Measurements from ENCODE around the gene CCDC91.
"Not testable (repeated sequence)": the region's sequence is repeated elsewhere in the genome, so short reads cannot be mapped to it uniquely, and the experiment has no call there.

Gene CCDC91

GRCh38 chr12:28330232-28330631 lies 140.0 kb downstream of the CCDC91 start:
- not testable (repeated sequence) for H3K4me3 ChIP-seq (ENCODE audit: low read depth in 1 of 2, low read length in 2 of 2); H3K27ac ChIP-seq (ENCODE audit: low read length); H3K4me1 ChIP-seq (ENCODE audit: control insufficient read depth in 1 of 2, insufficient read depth in 2 of 2, low read length in 2 of 2); H3K36me3 ChIP-seq (ENCODE audit: control insufficient read depth in 1 of 2, insufficient read depth in 2 of 2, low read length in 2 of 2); H3K9me3 ChIP-seq (ENCODE audit: control insufficient read depth in 1 of 2, low read length in 2 of 2); H3K27me3 ChIP-seq (ENCODE audit: low read depth, low read length)

GRCh38 chr12:28331130-28331529 lies 140.9 kb downstream of the CCDC91 start:
- H3K4me1 ChIP-seq (ENCODE audit: control insufficient read depth in 1 of 2, insufficient read depth in 2 of 2, low read length in 2 of 2) = no peaks in the 10 kb centered on the region
- no peak overlapping the region for H3K4me3 ChIP-seq (ENCODE audit: low read depth in 1 of 2, low read length in 2 of 2)
- H3K36me3 ChIP-seq (ENCODE audit: control insufficient read depth in 1 of 2, insufficient read depth in 2 of 2, low read length in 2 of 2) = no peaks in the 10 kb centered on the region
- no peak overlapping the region for H3K27ac ChIP-seq (ENCODE audit: low read length)
- H3K9me3 ChIP-seq (ENCODE audit: control insufficient read depth in 1 of 2, low read length in 2 of 2) = peaks cover 0 to 2% of the 10 kb centered on the region in 2 donors
- H3K27me3 ChIP-seq (ENCODE audit: low read depth, low read length) = no peaks in the 10 kb centered on the region

GRCh38 chr12:28340261-28341045 lies 150.2 kb downstream of the CCDC91 start:
- H3K9me3 ChIP-seq (ENCODE audit: control insufficient read depth in 1 of 2, low read length in 2 of 2) = no peaks in the 10 kb centered on the region
- no peaks in the 10 kb centered on the region for H3K4me1 ChIP-seq (ENCODE audit: control insufficient read depth in 1 of 2, insufficient read depth in 2 of 2, low read length in 2 of 2)
- no peak overlapping the region for H3K27ac ChIP-seq (ENCODE audit: low read length)
- no peaks in the 10 kb centered on the region for H3K27me3 ChIP-seq (ENCODE audit: low read depth, low read length)
- no peaks in the 10 kb centered on the region for H3K36me3 ChIP-seq (ENCODE audit: control insufficient read depth in 1 of 2, insufficient read depth in 2 of 2, low read length in 2 of 2)
- H3K4me3 ChIP-seq (ENCODE audit: low read depth in 1 of 2, low read length in 2 of 2) = no peak overlapping the region

GRCh38 chr12:28343713-28344112 lies 153.5 kb downstream of the CCDC91 start:
- H3K4me3 ChIP-seq (ENCODE audit: low read depth in 1 of 2, low read length in 2 of 2) = no peak overlapping the region
- no peaks in the 10 kb centered on the region for H3K9me3 ChIP-seq (ENCODE audit: control insufficient read depth in 1 of 2, low read length in 2 of 2)
- no peaks in the 10 kb centered on the region for H3K4me1 ChIP-seq (ENCODE audit: control insufficient read depth in 1 of 2, insufficient read depth in 2 of 2, low read length in 2 of 2)
- H3K36me3 ChIP-seq (ENCODE audit: control insufficient read depth in 1 of 2, insufficient read depth in 2 of 2, low read length in 2 of 2) = no peaks in the 10 kb centered on the region
- H3K27ac ChIP-seq (ENCODE audit: low read length) = no peak overlapping the region
- H3K27me3 ChIP-seq (ENCODE audit: low read depth, low read length) = no peaks in the 10 kb centered on the region

GRCh38 chr12:28346567-28346966 lies 156.3 kb downstream of the CCDC91 start:
- Histone ChIP-seq H3K36me3 (ENCODE audit: control insufficient read depth in 1 of 2, insufficient read depth in 2 of 2, low read length in 2 of 2) (peaks cover 0 to under 1% of the 10 kb centered on the region in 2 donors), H3K27ac (ENCODE audit: low read length) (no peak overlapping the region), H3K4me3 (ENCODE audit: low read depth in 1 of 2, low read length in 2 of 2) (no peak overlapping the region), H3K4me1 (ENCODE audit: control insufficient read depth in 1 of 2, insufficient read depth in 2 of 2, low read length in 2 of 2) (no peaks in the 10 kb centered on the region), H3K27me3 (ENCODE audit: low read depth, low read length) (no peaks in the 10 kb centered on the region), H3K9me3 (ENCODE audit: control insufficient read depth in 1 of 2, low read length in 2 of 2) (no peaks in the 10 kb centered on the region)

- H3K36me3 ChIP-seq (ENCODE audit: control insufficient read depth in 1 of 2, insufficient read depth in 2 of 2, low read length in 2 of 2) = peaks cover 0 to 22% of the 10 kb centered on the region in 2 donors
- H3K4me3 ChIP-seq (ENCODE audit: low read depth in 1 of 2, low read length in 2 of 2) = no peak overlapping the region
- no peak overlapping the region for H3K27ac ChIP-seq (ENCODE audit: low read length)
- H3K27me3 ChIP-seq (ENCODE audit: low read depth, low read length) = no peaks in the 10 kb centered on the region
- peaks cover 0 to 4% of the 10 kb centered on the region in 2 donors for H3K9me3 ChIP-seq (ENCODE audit: control insufficient read depth in 1 of 2, low read length in 2 of 2)
- no peaks in the 10 kb centered on the region for H3K4me1 ChIP-seq (ENCODE audit: control insufficient read depth in 1 of 2, insufficient read depth in 2 of 2, low read length in 2 of 2)
These were observed 158.9 kb downstream of the CCDC91 start for GRCh38 chr12:28349196-28349595.

- no peaks in the 10 kb centered on the region for H3K4me1 ChIP-seq (ENCODE audit: control insufficient read depth in 1 of 2, insufficient read depth in 2 of 2, low read length in 2 of 2)
- peaks cover 0 to 22% of the 10 kb centered on the region in 2 donors for H3K36me3 ChIP-seq (ENCODE audit: control insufficient read depth in 1 of 2, insufficient read depth in 2 of 2, low read length in 2 of 2)
- H3K4me3 ChIP-seq (ENCODE audit: low read depth in 1 of 2, low read length in 2 of 2) = no peak overlapping the region
- no peaks in the 10 kb centered on the region for H3K27me3 ChIP-seq (ENCODE audit: low read depth, low read length)
- H3K27ac ChIP-seq (ENCODE audit: low read length) = no peak overlapping the region
- peaks cover 0 to 4% of the 10 kb centered on the region in 2 donors for H3K9me3 ChIP-seq (ENCODE audit: control insufficient read depth in 1 of 2, low read length in 2 of 2)
These were observed 160.2 kb downstream of the CCDC91 start for GRCh38 chr12:28350502-28350901.

- Histone ChIP-seq H3K27ac (ENCODE audit: low read length) (no peak overlapping the region), H3K9me3 (ENCODE audit: control insufficient read depth in 1 of 2, low read length in 2 of 2) (peaks cover 0 to 4% of the 10 kb centered on the region in 2 donors), H3K4me1 (ENCODE audit: control insufficient read depth in 1 of 2, insufficient read depth in 2 of 2, low read length in 2 of 2) (no peaks in the 10 kb centered on the region), H3K27me3 (ENCODE audit: low read depth, low read length) (no peaks in the 10 kb centered on the region), H3K36me3 (ENCODE audit: control insufficient read depth in 1 of 2, insufficient read depth in 2 of 2, low read length in 2 of 2) (peaks cover 0 to 22% of the 10 kb centered on the region in 2 donors), H3K4me3 (ENCODE audit: low read depth in 1 of 2, low read length in 2 of 2) (no peak overlapping the region)
These were observed 161.2 kb downstream of the CCDC91 start for GRCh38 chr12:28351414-28351813.

- Histone ChIP-seq H3K4me1 (ENCODE audit: control insufficient read depth in 1 of 2, insufficient read depth in 2 of 2, low read length in 2 of 2) (no peaks in the 10 kb centered on the region), H3K27me3 (ENCODE audit: low read depth, low read length) (no peaks in the 10 kb centered on the region), H3K27ac (ENCODE audit: low read length) (no peak overlapping the region), H3K9me3 (ENCODE audit: control insufficient read depth in 1 of 2, low read length in 2 of 2) (peaks cover 0 to 4% of the 10 kb centered on the region in 2 donors), H3K36me3 (ENCODE audit: control insufficient read depth in 1 of 2, insufficient read depth in 2 of 2, low read length in 2 of 2) (peaks cover 0 to 22% of the 10 kb centered on the region in 2 donors), H3K4me3 (ENCODE audit: low read depth in 1 of 2, low read length in 2 of 2) (no peak overlapping the region)
These were observed 164.9 kb downstream of the CCDC91 start for GRCh38 chr12:28355161-28355560.

- Histone ChIP-seq H3K27ac (ENCODE audit: low read length) (no peak overlapping the region), H3K4me3 (ENCODE audit: low read depth in 1 of 2, low read length in 2 of 2) (no peak overlapping the region), H3K9me3 (ENCODE audit: control insufficient read depth in 1 of 2, low read length in 2 of 2) (no peaks in the 10 kb centered on the region), H3K36me3 (ENCODE audit: control insufficient read depth in 1 of 2, insufficient read depth in 2 of 2, low read length in 2 of 2) (no peaks in the 10 kb centered on the region), H3K4me1 (ENCODE audit: control insufficient read depth in 1 of 2, insufficient read depth in 2 of 2, low read length in 2 of 2) (no peaks in the 10 kb centered on the region), H3K27me3 (ENCODE audit: low read depth, low read length) (no peaks in the 10 kb centered on the region)
These were observed 170.0 kb downstream of the CCDC91 start for GRCh38 chr12:28360253-28360652.

- Histone ChIP-seq H3K4me3 (ENCODE audit: low read depth in 1 of 2, low read length in 2 of 2) (no peak overlapping the region), H3K27me3 (ENCODE audit: low read depth, low read length) (no peaks in the 10 kb centered on the region), H3K27ac (ENCODE audit: low read length) (no peak overlapping the region), H3K9me3 (ENCODE audit: control insufficient read depth in 1 of 2, low read length in 2 of 2) (peaks cover 12 to 34% of the 10 kb centered on the region in 2 donors), H3K36me3 (ENCODE audit: control insufficient read depth in 1 of 2, insufficient read depth in 2 of 2, low read length in 2 of 2) (peaks cover 0 to 43% of the 10 kb centered on the region in 2 donors), H3K4me1 (ENCODE audit: control insufficient read depth in 1 of 2, insufficient read depth in 2 of 2, low read length in 2 of 2) (no peaks in the 10 kb centered on the region)
These were observed 177.1 kb downstream of the CCDC91 start for GRCh38 chr12:28367326-28367725.

- Histone ChIP-seq H3K9me3 (ENCODE audit: control insufficient read depth in 1 of 2, low read length in 2 of 2) (peaks cover 12 to 34% of the 10 kb centered on the region in 2 donors), H3K27me3 (ENCODE audit: low read depth, low read length) (no peaks in the 10 kb centered on the region), H3K4me3 (ENCODE audit: low read depth in 1 of 2, low read length in 2 of 2) (no peak overlapping the region), H3K27ac (ENCODE audit: low read length) (no peak overlapping the region), H3K4me1 (ENCODE audit: control insufficient read depth in 1 of 2, insufficient read depth in 2 of 2, low read length in 2 of 2) (no peaks in the 10 kb centered on the region), H3K36me3 (ENCODE audit: control insufficient read depth in 1 of 2, insufficient read depth in 2 of 2, low read length in 2 of 2) (peaks cover 0 to 43% of the 10 kb centered on the region in 2 donors)
These were observed 177.7 kb downstream of the CCDC91 start for GRCh38 chr12:28367993-28368392.
